ENCODE data around the gene HINT2.

HINT2 gene

GRCh38 chr9:35811381-35812024 is 3.3 kb downstream of the HINT2 start:
- DNase-seq, result no peak

GRCh38 chr9:35810122-35810521 is 4.7 kb downstream of the HINT2 start:
- DNase-seq, result no peak

GRCh38 chr9:35808433-35808832 is 6.4 kb downstream of the HINT2 start:
- no peak for DNase-seq

- DNase-seq, result no peak
Measured at GRCh38 chr9:35806101-35806500, 8.7 kb downstream of the HINT2 start.

- no peak for DNase-seq
Measured at GRCh38 chr9:35801328-35802128, 13.3 kb downstream of the HINT2 start.

GRCh38 chr9:35800530-35800929 is 14.3 kb downstream of the HINT2 start:
- no peak for DNase-seq

GRCh38 chr9:35798658-35799374 is 16.0 kb downstream of the HINT2 start:
- DNase-seq, result no peak

GRCh38 chr9:35797311-35798109 is 17.3 kb downstream of the HINT2 start:
- DNase-seq, result no peak

GRCh38 chr9:35795695-35796094 is 19.1 kb downstream of the HINT2 start:
- no peak for DNase-seq

GRCh38 chr9:35793461-35793860 is 21.4 kb downstream of the HINT2 start:
- DNase-seq, result peak; percentile 51 to 76

GRCh38 chr9:35792826-35793225 is 22.0 kb downstream of the HINT2 start:
- DNase-seq, result no peak

GRCh38 chr9:35792024-35792813 is 22.6 kb downstream of the HINT2 start:
- no peak for DNase-seq

GRCh38 chr9:35791297-35791921 is 23.4 kb downstream of the HINT2 start, which contains the start of gene NPR2:
Gene NPR2, plus strand, starts transcription at chr9:35791591. Its CDS starts 818 bp downstream, at chr9:35792409.
- peak in 1 of 2 experiments; percentile 25 for DNase-seq

GRCh38 chr9:35790385-35791296 is 24.2 kb downstream of the HINT2 start:
- peak; percentile 89 to 94 for DNase-seq

- no peak for DNase-seq
Measured at GRCh38 chr9:35790025-35790384, 24.8 kb downstream of the HINT2 start.

GRCh38 chr9:35789541-35789940 is 25.3 kb downstream of the HINT2 start:
- DNase-seq, result peak in 1 of 2 experiments; percentile 12

GRCh38 chr9:35783418-35783817 is 31.4 kb downstream of the HINT2 start:
- DNase-seq, result no peak

GRCh38 chr9:35781066-35781465 is 33.8 kb downstream of the HINT2 start:
- DNase-seq, result no peak

- no peak for DNase-seq
Measured at GRCh38 chr9:35778496-35778895, 36.3 kb downstream of the HINT2 start.

- peak in 1 of 2 experiments; percentile 68 for DNase-seq
Measured at GRCh38 chr9:35776018-35776417, 38.8 kb downstream of the HINT2 start.
